HCT116 (cell line): ENCODE data around the gene ASCL1. TPM values are rescaled to one million over a fixed set of nuclear protein-coding genes. Genes with fewer than 3 reads are reported as not detected.

Experiments
- ATAC-seq: fragments of 200-7000 bp; cut with Tn5 transposase; 2 replicates; pipeline ENCODE4 v1.9.1; 2020; ENCODE audit warnings: mild to moderate bottlenecking, moderate library complexity
- BruUV-seq: library from RNA; stranded (reverse); fragments of 400-500 nt; replicated peaks from 2 replicates; lab custom pipeline; 2021; lab: Mats Ljungman, UMichigan
- CTCF ChIA-PET: fragments of 300-600 bp; sonication (Branson Sonifier 250); formaldehyde crosslinking; loops from one replicate; lab custom pipeline; 2021; ENCODE audit warnings: antibody characterized with exemption; lab: Charles Lee
- POLR2A ChIA-PET: fragments of 300-600, 350-600 bp; sonication (Branson Sonifier 250); formaldehyde crosslinking; loops from one replicate; lab custom pipeline; 2021; ENCODE audit warnings: antibody characterized with exemption; lab: Charles Lee
- RAD21 ChIA-PET, 2 experiments: fragments of 300-600 bp; sonication (Branson Sonifier 250); formaldehyde crosslinking; loops; one replicate each; lab custom pipeline; 2023; ENCODE audit warnings: low total read pairs in 2 of 2; ENCODE audit not compliant: uncharacterized antibody in 2 of 2, unreplicated experiment in 2 of 2, low non-redundant PET in 1 of 2; lab: Charles Lee
- DNase-seq: peaks from one replicate; pipeline ENCODE4 v3.0.0-alpha.2; 2010; ENCODE audit warnings: low read depth, low spot score
- H2AFZ ChIP-seq: fragments of 200-600 bp; shearing (Covaris generic), sonication (generic); 2 replicates; pipeline ENCODE4 v1.6.1; 2017; ENCODE audit warnings: low read depth, mixed run types, mixed read lengths, antibody characterized with exemption, low read length; ENCODE audit not compliant: poor library complexity, severe bottlenecking
- H3K27ac ChIP-seq: 2 replicates; pipeline ENCODE4 v1.5.1; 2012; ENCODE audit warnings: low read depth, low read length
- H3K27me3 ChIP-seq: fragments of 200-600 bp; sonication (generic); 2 replicates; pipeline ENCODE4 v1.6.1; 2016; ENCODE audit warnings: mixed run types, low read length, mixed read lengths; ENCODE audit not compliant: insufficient read depth
- H3K36me3 ChIP-seq, 2 experiments: fragments of 200-500 bp in 1 of 2; fragments of 200-600 bp in 1 of 2; sonication (Bioruptor generic) in 1 of 2; sonication (generic) in 1 of 2; 2 replicates each; pipeline versions ENCODE4 v1.5.1 to v1.6.1; 2014 to 2016; ENCODE audit warnings: low read length in 2 of 2, inconsistent platforms in 1 of 2, mixed read lengths in 1 of 2, mixed run types in 1 of 2; ENCODE audit not compliant: insufficient read depth in 2 of 2, control insufficient read depth in 1 of 2
- H3K4me1 ChIP-seq, 2 experiments: fragments of 200-600 bp in 1 of 2; sonication (generic) in 1 of 2; 2 replicates each; pipeline versions ENCODE4 v1.5.1 to v1.6.1; 2012 to 2017; ENCODE audit warnings: low read length in 2 of 2, inconsistent platforms in 1 of 2, mild to moderate bottlenecking in 1 of 2, mixed read lengths in 1 of 2, mixed run types in 1 of 2, moderate library complexity in 1 of 2; ENCODE audit not compliant: insufficient read depth in 2 of 2, control insufficient read depth in 1 of 2
- H3K4me2 ChIP-seq: fragments of 200-600 bp; sonication (generic); 2 replicates; pipeline ENCODE4 v1.6.1; 2017; ENCODE audit warnings: mixed run types, low read length, mixed read lengths
- H3K4me3 ChIP-seq, 2 experiments: fragments of 200-600 bp in 1 of 2; sonication (generic) in 1 of 2; replicated peaks in 1 of 2; 2 replicates each; pipeline ENCODE4 v1.5.1; 2011 to 2016; ENCODE audit warnings: low read length in 2 of 2, control low read depth in 1 of 2, low read depth in 1 of 2, mild to moderate bottlenecking in 1 of 2, mixed read lengths in 1 of 2, mixed run types in 1 of 2
- H3K79me2 ChIP-seq: fragments of 200-600 bp; sonication (generic); 2 replicates; pipeline ENCODE4 v1.6.1; 2017; ENCODE audit warnings: mild to moderate bottlenecking, mixed run types, low read length, moderate library complexity, mixed read lengths; ENCODE audit not compliant: insufficient read depth
- H3K9ac ChIP-seq: fragments of 200-600 bp; sonication (generic); 2 replicates; pipeline ENCODE4 v1.6.1; 2016; ENCODE audit warnings: low read length, mixed read lengths
- H3K9me2 ChIP-seq: fragments of 200-600 bp; sonication (generic), shearing (Covaris generic); 2 replicates; pipeline ENCODE4 v1.6.1; 2017; ENCODE audit warnings: mixed run types, mild to moderate bottlenecking, moderate library complexity; ENCODE audit not compliant: insufficient read depth
- H3K9me3 ChIP-seq, 2 experiments: fragments of 200-500 bp in 1 of 2; fragments of 200-600 bp in 1 of 2; sonication (Bioruptor generic) in 1 of 2; sonication (generic) in 1 of 2; 2 replicates each; pipeline ENCODE4 v1.6.1; 2014 to 2017; ENCODE audit warnings: low read length in 2 of 2, mixed read lengths in 2 of 2, inconsistent platforms in 1 of 2, low read depth in 1 of 2, mild to moderate bottlenecking in 1 of 2, mixed run types in 1 of 2, moderate library complexity in 1 of 2; ENCODE audit not compliant: control insufficient read depth in 1 of 2, insufficient read depth in 1 of 2
- H4K20me1 ChIP-seq: fragments of 200-600 bp; sonication (generic), shearing (Covaris generic); 2 replicates; pipeline ENCODE4 v1.6.1; 2017; ENCODE audit warnings: mixed run types, mild to moderate bottlenecking, moderate library complexity; ENCODE audit not compliant: insufficient read depth
- ATF3 ChIP-seq: IDR thresholded peaks from 2 replicates; pipeline ENCODE4 v1.6.1; 2012
- CTCF ChIP-seq, 3 experiments: fragments of 200-600 bp in 1 of 3; sonication (generic) in 1 of 3; IDR thresholded peaks in 2 of 3; conservative IDR thresholded peaks in 1 of 3; 2 replicates each; pipeline ENCODE4 v1.5.1; 2012 to 2017; ENCODE audit warnings: low read depth in 2 of 3, low read length in 2 of 3, antibody characterized with exemption in 1 of 3, borderline replicate concordance in 1 of 3, control low read depth in 1 of 3, mild to moderate bottlenecking in 1 of 3, mixed read lengths in 1 of 3, mixed run types in 1 of 3, moderate library complexity in 1 of 3; ENCODE audit not compliant: insufficient read depth in 1 of 3
- EZH2 ChIP-seq: fragments of 200-600 bp; sonication (generic); IDR thresholded peaks from 2 replicates; pipeline ENCODE4 v1.6.1; 2017; ENCODE audit warnings: antibody characterized with exemption, mixed run types
- EZH2phosphoT487 ChIP-seq: fragments of 200-600 bp; IDR thresholded peaks from 2 replicates; pipeline ENCODE4 v1.6.1; 2018; ENCODE audit warnings: antibody characterized with exemption, borderline replicate concordance
- FOSL1 ChIP-seq: IDR thresholded peaks from 2 replicates; pipeline ENCODE4 v1.6.1; 2012; ENCODE audit warnings: low read depth
- JUND ChIP-seq: IDR thresholded peaks from 2 replicates; pipeline ENCODE4 v1.6.1; 2012
- MAX ChIP-seq: IDR thresholded peaks from 2 replicates; pipeline ENCODE4 v1.6.1; 2012
- REST ChIP-seq: IDR thresholded peaks from 2 replicates; pipeline ENCODE4 v1.6.1; 2012; ENCODE audit warnings: low read depth
- SIN3A ChIP-seq: IDR thresholded peaks from 2 replicates; pipeline ENCODE4 v1.6.1; 2012; ENCODE audit warnings: low read depth
- SP1 ChIP-seq: IDR thresholded peaks from 2 replicates; pipeline ENCODE4 v1.6.1; 2012; ENCODE audit warnings: low read depth
- TCF7L2 ChIP-seq: IDR thresholded peaks from 2 replicates; pipeline ENCODE4 v1.7.0; 2011; ENCODE audit warnings: borderline replicate concordance, inconsistent platforms; ENCODE audit not compliant: insufficient read depth, insufficient read length; ENCODE audit errors: extremely low read depth
- YY1 ChIP-seq: IDR thresholded peaks from 2 replicates; pipeline ENCODE4 v1.6.1; 2011; ENCODE audit warnings: low read length, low read depth, moderate library complexity, mild to moderate bottlenecking; ENCODE audit not compliant: insufficient replicate concordance; ENCODE audit errors: extremely low read depth
- ZFX ChIP-seq: fragments of 450-650 bp; IDR thresholded peaks from 2 replicates; pipeline ENCODE4 v1.6.1; 2017
- ZNF274 ChIP-seq: fragments of 200-500 bp; sonication (Bioruptor generic); IDR thresholded peaks from 2 replicates; pipeline ENCODE4 v1.6.1; 2014; ENCODE audit warnings: mild to moderate bottlenecking, low read depth, low read length, inconsistent platforms
- intact Hi-C: fragments of 100-400 bp; cut with micrococcal nuclease; formaldehyde crosslinking; loops from 2 replicates; pipeline ENCODE4 v1.10.0; 2022
- total RNA-seq: library from RNA; stranded (reverse); gene quantifications from one replicate; pipeline ENCODE4 v1.2.1, GENCODE V29; 2021; ENCODE audit not compliant: unreplicated experiment

The ASCL1 gene
- total RNA-seq, 1 experiment from 2014 or later, result not detected

GRCh38 chr12:102958073-102958829 lies 777 bp downstream of the ASCL1 start:
- intact Hi-C loops, result no loop called here
- no peaks in the 10 kb centered on the region for H3K36me3 ChIP-seq
- H3K9me2 ChIP-seq, result no peaks in the 10 kb centered on the region
- CTCF ChIA-PET, result no interaction called here
- no peaks in the 10 kb centered on the region for H4K20me1 ChIP-seq
- POLR2A ChIA-PET, result no interaction called here
- DNase-seq, result no peak
- peaks cover 11% of the 10 kb centered on the region for H3K27me3 ChIP-seq
- TF ChIP-seq JUND (no peak), ZNF274 (no peak), SP1 (no peak), ZFX (no peak)
- no peaks in the 10 kb centered on the region for H3K9me3 ChIP-seq
- H3K27ac ChIP-seq, result no peak overlapping the region
- no peak overlapping the region for H3K4me2 ChIP-seq
- no peak overlapping the region for H2AFZ ChIP-seq
- no peaks in the 10 kb centered on the region for H3K79me2 ChIP-seq
- no TSS peak for BruUV-seq
- H3K4me3 ChIP-seq, result no peak overlapping the region
- RAD21 ChIA-PET, result no interaction called here
- H3K9ac ChIP-seq, result no peak overlapping the region
- no peak for ATAC-seq
- no peaks in the 10 kb centered on the region for H3K4me1 ChIP-seq

- H3K9ac ChIP-seq, result no peak overlapping the region
- H3K27ac ChIP-seq, result no peak overlapping the region
- no peak for DNase-seq
- peaks cover 13% of the 10 kb centered on the region for H3K27me3 ChIP-seq
- no TSS peak for BruUV-seq
- intact Hi-C loops, result no loop called here
- no peaks in the 10 kb centered on the region for H3K9me2 ChIP-seq
- H3K36me3 ChIP-seq, result no peaks in the 10 kb centered on the region
- H3K9me3 ChIP-seq, result no peaks in the 10 kb centered on the region
- CTCF ChIA-PET, result no interaction called here
- RAD21 ChIA-PET, result no interaction called here
- H3K4me2 ChIP-seq, result no peak overlapping the region
- POLR2A ChIA-PET, result no interaction called here
- no peak for ATAC-seq
- H2AFZ ChIP-seq, result no peak overlapping the region
- no peaks in the 10 kb centered on the region for H3K79me2 ChIP-seq
- no peaks in the 10 kb centered on the region for H3K4me1 ChIP-seq
- H4K20me1 ChIP-seq, result no peaks in the 10 kb centered on the region
- H3K4me3 ChIP-seq, result no peak overlapping the region
- TF ChIP-seq ATF3, result no peak
- no peak for TF ChIP-seq EZH2
- TF ChIP-seq FOSL1, result no peak
- TF ChIP-seq REST, result no peak
- TF ChIP-seq SIN3A, result no peak
- TF ChIP-seq EZH2phosphoT487, result no peak
- TF ChIP-seq SP1, result no peak
- no peak for TF ChIP-seq YY1
- TF ChIP-seq ZNF274, result no peak
- TF ChIP-seq CTCF (IDR thresholded peaks at IDR 0.05 in 2 of 3, conservative IDR thresholded peaks at IDR 0.05 in 1 of 3; ENCODE audit: borderline replicate concordance in 1 of 3, insufficient read depth in 1 of 3, low read depth in 2 of 3, low read length in 2 of 3), result no peak
- TF ChIP-seq MAX, result no peak
- no peak for TF ChIP-seq ZFX
- no peak for TF ChIP-seq TCF7L2
- no peak for TF ChIP-seq JUND
Observed at GRCh38 chr12:102958830-102959176, 1.3 kb downstream of the ASCL1 start.
